HCT116 (cell line): ENCODE data around the gene SNAPC4. TPM values are rescaled to one million over a fixed set of nuclear protein-coding genes. Genes with fewer than 3 reads are reported as not detected.

ENCODE experiments used
- ATAC-seq: fragments of 200-7000 bp; cut with Tn5 transposase; 2 replicates; pipeline ENCODE4 v1.9.1; 2020; ENCODE audit warnings: mild to moderate bottlenecking, moderate library complexity
- BruUV-seq: library from RNA; stranded (reverse); fragments of 400-500 nt; replicated peaks from 2 replicates; lab custom pipeline; 2021; lab: Mats Ljungman, UMichigan
- CTCF ChIA-PET: fragments of 300-600 bp; sonication (Branson Sonifier 250); formaldehyde crosslinking; loops from one replicate; lab custom pipeline; 2021; ENCODE audit warnings: antibody characterized with exemption; lab: Charles Lee
- POLR2A ChIA-PET: fragments of 300-600, 350-600 bp; sonication (Branson Sonifier 250); formaldehyde crosslinking; loops from one replicate; lab custom pipeline; 2021; ENCODE audit warnings: antibody characterized with exemption; lab: Charles Lee
- RAD21 ChIA-PET, 2 experiments: fragments of 300-600 bp; sonication (Branson Sonifier 250); formaldehyde crosslinking; loops; one replicate each; lab custom pipeline; 2023; ENCODE audit warnings: low total read pairs in 2 of 2; ENCODE audit not compliant: uncharacterized antibody in 2 of 2, unreplicated experiment in 2 of 2, low non-redundant PET in 1 of 2; lab: Charles Lee
- DNase-seq: peaks from one replicate; pipeline ENCODE4 v3.0.0-alpha.2; 2010; ENCODE audit warnings: low read depth, low spot score
- H2AFZ ChIP-seq: fragments of 200-600 bp; shearing (Covaris generic), sonication (generic); 2 replicates; pipeline ENCODE4 v1.6.1; 2017; ENCODE audit warnings: low read depth, mixed run types, mixed read lengths, antibody characterized with exemption, low read length; ENCODE audit not compliant: poor library complexity, severe bottlenecking
- H3K27ac ChIP-seq: 2 replicates; pipeline ENCODE4 v1.5.1; 2012; ENCODE audit warnings: low read depth, low read length
- H3K27me3 ChIP-seq: fragments of 200-600 bp; sonication (generic); 2 replicates; pipeline ENCODE4 v1.6.1; 2016; ENCODE audit warnings: mixed run types, low read length, mixed read lengths; ENCODE audit not compliant: insufficient read depth
- H3K36me3 ChIP-seq, 2 experiments: fragments of 200-500 bp in 1 of 2; fragments of 200-600 bp in 1 of 2; sonication (Bioruptor generic) in 1 of 2; sonication (generic) in 1 of 2; 2 replicates each; pipeline versions ENCODE4 v1.5.1 to v1.6.1; 2014 to 2016; ENCODE audit warnings: low read length in 2 of 2, inconsistent platforms in 1 of 2, mixed read lengths in 1 of 2, mixed run types in 1 of 2; ENCODE audit not compliant: insufficient read depth in 2 of 2, control insufficient read depth in 1 of 2
- H3K4me1 ChIP-seq, 2 experiments: fragments of 200-600 bp in 1 of 2; sonication (generic) in 1 of 2; 2 replicates each; pipeline versions ENCODE4 v1.5.1 to v1.6.1; 2012 to 2017; ENCODE audit warnings: low read length in 2 of 2, inconsistent platforms in 1 of 2, mild to moderate bottlenecking in 1 of 2, mixed read lengths in 1 of 2, mixed run types in 1 of 2, moderate library complexity in 1 of 2; ENCODE audit not compliant: insufficient read depth in 2 of 2, control insufficient read depth in 1 of 2
- H3K4me2 ChIP-seq: fragments of 200-600 bp; sonication (generic); 2 replicates; pipeline ENCODE4 v1.6.1; 2017; ENCODE audit warnings: mixed run types, low read length, mixed read lengths
- H3K4me3 ChIP-seq, 2 experiments: fragments of 200-600 bp in 1 of 2; sonication (generic) in 1 of 2; replicated peaks in 1 of 2; 2 replicates each; pipeline ENCODE4 v1.5.1; 2011 to 2016; ENCODE audit warnings: low read length in 2 of 2, control low read depth in 1 of 2, low read depth in 1 of 2, mild to moderate bottlenecking in 1 of 2, mixed read lengths in 1 of 2, mixed run types in 1 of 2
- H3K79me2 ChIP-seq: fragments of 200-600 bp; sonication (generic); 2 replicates; pipeline ENCODE4 v1.6.1; 2017; ENCODE audit warnings: mild to moderate bottlenecking, mixed run types, low read length, moderate library complexity, mixed read lengths; ENCODE audit not compliant: insufficient read depth
- H3K9ac ChIP-seq: fragments of 200-600 bp; sonication (generic); 2 replicates; pipeline ENCODE4 v1.6.1; 2016; ENCODE audit warnings: low read length, mixed read lengths
- H3K9me2 ChIP-seq: fragments of 200-600 bp; sonication (generic), shearing (Covaris generic); 2 replicates; pipeline ENCODE4 v1.6.1; 2017; ENCODE audit warnings: mixed run types, mild to moderate bottlenecking, moderate library complexity; ENCODE audit not compliant: insufficient read depth
- H3K9me3 ChIP-seq, 2 experiments: fragments of 200-500 bp in 1 of 2; fragments of 200-600 bp in 1 of 2; sonication (Bioruptor generic) in 1 of 2; sonication (generic) in 1 of 2; 2 replicates each; pipeline ENCODE4 v1.6.1; 2014 to 2017; ENCODE audit warnings: low read length in 2 of 2, mixed read lengths in 2 of 2, inconsistent platforms in 1 of 2, low read depth in 1 of 2, mild to moderate bottlenecking in 1 of 2, mixed run types in 1 of 2, moderate library complexity in 1 of 2; ENCODE audit not compliant: control insufficient read depth in 1 of 2, insufficient read depth in 1 of 2
- H4K20me1 ChIP-seq: fragments of 200-600 bp; sonication (generic), shearing (Covaris generic); 2 replicates; pipeline ENCODE4 v1.6.1; 2017; ENCODE audit warnings: mixed run types, mild to moderate bottlenecking, moderate library complexity; ENCODE audit not compliant: insufficient read depth
- CBX3 ChIP-seq: IDR thresholded peaks from 2 replicates; pipeline ENCODE4 v1.6.1; 2012; ENCODE audit warnings: low read depth
- EGR1 ChIP-seq: IDR thresholded peaks from 2 replicates; pipeline ENCODE4 v1.6.1; 2012; ENCODE audit warnings: low read depth
- ELF1 ChIP-seq: IDR thresholded peaks from 2 replicates; pipeline ENCODE4 v1.6.1; 2012; ENCODE audit warnings: low read depth, borderline replicate concordance
- TCF7L2 ChIP-seq: IDR thresholded peaks from 2 replicates; pipeline ENCODE4 v1.7.0; 2011; ENCODE audit warnings: borderline replicate concordance, inconsistent platforms; ENCODE audit not compliant: insufficient read depth, insufficient read length; ENCODE audit errors: extremely low read depth
- YY1 ChIP-seq: IDR thresholded peaks from 2 replicates; pipeline ENCODE4 v1.6.1; 2011; ENCODE audit warnings: low read length, low read depth, moderate library complexity, mild to moderate bottlenecking; ENCODE audit not compliant: insufficient replicate concordance; ENCODE audit errors: extremely low read depth
- intact Hi-C: fragments of 100-400 bp; cut with micrococcal nuclease; formaldehyde crosslinking; loops from 2 replicates; pipeline ENCODE4 v1.10.0; 2022
- total RNA-seq: library from RNA; stranded (reverse); gene quantifications from one replicate; pipeline ENCODE4 v1.2.1, GENCODE V29; 2021; ENCODE audit not compliant: unreplicated experiment
- TF ChIP-seq, protein P1 (sequence below): IDR thresholded peaks from 2 replicates; pipeline ENCODE4 v1.6.1; 2011; ENCODE audit warnings: mild to moderate bottlenecking, low read length, moderate library complexity; ENCODE audit not compliant: insufficient replicate concordance; ENCODE audit errors: extremely low read depth

The SNAPC4 gene
- total RNA-seq, 1 experiment from 2014 or later, result 20.4 TPM

DNA sequence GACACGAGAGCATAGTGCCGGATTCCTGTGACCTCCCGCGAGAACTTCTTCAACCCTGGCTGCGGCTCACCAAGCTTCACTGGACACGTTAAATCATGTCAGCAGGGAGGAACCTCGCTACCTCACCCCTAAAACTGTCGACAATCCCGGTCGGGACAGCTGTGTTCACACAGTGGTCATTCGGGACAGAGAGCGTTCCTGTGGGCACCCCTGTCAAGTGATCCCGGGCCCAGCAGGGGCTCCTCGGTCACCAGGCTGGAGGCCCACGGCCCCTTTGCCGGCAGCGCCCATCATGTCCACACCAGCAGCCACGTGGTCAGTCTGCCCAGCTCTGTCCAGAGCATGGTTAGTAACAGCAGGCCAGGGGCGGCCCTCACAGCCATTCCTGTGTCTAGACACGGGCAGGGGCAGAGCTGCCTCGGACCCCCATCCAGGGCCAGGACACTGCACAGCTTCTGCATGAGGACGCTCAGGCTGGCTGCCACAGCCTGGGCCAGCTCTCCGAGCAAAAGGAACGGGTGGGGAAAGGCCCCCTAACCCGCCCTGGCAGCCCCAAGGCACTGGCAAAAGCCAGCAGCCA, 36.2 kb upstream of the SNAPC4 start:
- peaks cover 3 to 12% of the 10 kb centered on the region in 2 experiments; a peak in 2 of 4 replicates for H3K36me3 ChIP-seq
- H4K20me1 ChIP-seq, result no peaks in the 10 kb centered on the region
- DNase-seq, result no peak
- H3K79me2 ChIP-seq, result peaks cover 59% of the 10 kb centered on the region
- no peak overlapping the region for H3K9ac ChIP-seq
- no peaks in the 10 kb centered on the region for H3K27me3 ChIP-seq
- no peak for ATAC-seq
- intact Hi-C loops, result no loop called here
- H3K4me3 ChIP-seq, result no peak overlapping the region
- RAD21 ChIA-PET, result no interaction called here
- POLR2A ChIA-PET, result interaction anchor here (0.7 kb wide), 1 partner anchor 10 kb away, joined by 3 read pairs; no protein-coding TSS in a partner anchor
- H3K9me3 ChIP-seq, result no peaks in the 10 kb centered on the region
- H3K9me2 ChIP-seq, result no peaks in the 10 kb centered on the region
- CTCF ChIA-PET, result no interaction called here
- no TSS peak for BruUV-seq
- TF ChIP-seq YY1 (no peak), TCF7L2 (no peak)
- no peak overlapping the region for H3K27ac ChIP-seq
- no peak overlapping the region for H3K4me2 ChIP-seq
- H2AFZ ChIP-seq, result no peak overlapping the region
- peaks cover 8 to 22% of the 10 kb centered on the region in 2 experiments for H3K4me1 ChIP-seq

GRCh38 chr9:136434580-136435169, 34.7 kb upstream of the SNAPC4 start:
- no peaks in the 10 kb centered on the region for H4K20me1 ChIP-seq

More at GRCh38 chr9:136434580-136435169, 34.7 kb upstream of the SNAPC4 start:
- no peak for DNase-seq
- ChIA-PET CTCF (no interaction called here), POLR2A (no interaction called here), RAD21 (no interaction called here)
- intact Hi-C loops, result no loop called here
- Histone ChIP-seq H3K9ac (no peak overlapping the region), H3K4me1 (peaks cover 8 to 17% of the 10 kb centered on the region in 2 experiments), H3K9me3 (no peaks in the 10 kb centered on the region), H2AFZ (no peak overlapping the region), H3K9me2 (no peaks in the 10 kb centered on the region), H3K79me2 (peaks cover 59% of the 10 kb centered on the region), H3K36me3 (peaks cover 3 to 8% of the 10 kb centered on the region in 2 experiments; a peak in 2 of 4 replicates), H3K27ac (no peak overlapping the region), H3K27me3 (no peaks in the 10 kb centered on the region), H3K4me2 (no peak overlapping the region), H3K4me3 (no peak overlapping the region)
- BruUV-seq, result no TSS peak
- ATAC-seq, result no peak
- TF ChIP-seq EGR1 (no peak), ELF1 (no peak), CBX3 (no peak)
- TF ChIP-seq, protein P1, sequence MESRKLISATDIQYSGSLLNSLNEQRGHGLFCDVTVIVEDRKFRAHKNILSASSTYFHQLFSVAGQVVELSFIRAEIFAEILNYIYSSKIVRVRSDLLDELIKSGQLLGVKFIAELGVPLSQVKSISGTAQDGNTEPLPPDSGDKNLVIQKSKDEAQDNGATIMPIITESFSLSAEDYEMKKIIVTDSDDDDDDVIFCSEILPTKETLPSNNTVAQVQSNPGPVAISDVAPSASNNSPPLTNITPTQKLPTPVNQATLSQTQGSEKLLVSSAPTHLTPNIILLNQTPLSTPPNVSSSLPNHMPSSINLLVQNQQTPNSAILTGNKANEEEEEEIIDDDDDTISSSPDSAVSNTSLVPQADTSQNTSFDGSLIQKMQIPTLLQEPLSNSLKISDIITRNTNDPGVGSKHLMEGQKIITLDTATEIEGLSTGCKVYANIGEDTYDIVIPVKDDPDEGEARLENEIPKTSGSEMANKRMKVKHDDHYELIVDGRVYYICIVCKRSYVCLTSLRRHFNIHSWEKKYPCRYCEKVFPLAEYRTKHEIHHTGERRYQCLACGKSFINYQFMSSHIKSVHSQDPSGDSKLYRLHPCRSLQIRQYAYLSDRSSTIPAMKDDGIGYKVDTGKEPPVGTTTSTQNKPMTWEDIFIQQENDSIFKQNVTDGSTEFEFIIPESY, result no peak
